Keratinocyte (primary cell): ENCODE measurements around the gene UBR3. TPM values are rescaled to one million over a fixed set of nuclear protein-coding genes. Genes with fewer than 3 reads are reported as not detected.
A peak's percentile ranks its signal among the peaks of the same experiment; 100 is the strongest.

Experiments used
- DNase-seq: peaks from one replicate; pipeline ENCODE4 v3.0.0-alpha.2; 2011; ENCODE audit warnings: low read depth, missing footprints, low spot score
- FAIRE-seq: peaks from 2 replicates; lab custom pipeline; 2011; peaks lifted over from hg19 to GRCh38; lab: Jason Lieb, UNC
- H2AFZ ChIP-seq: 2 replicates; pipeline ENCODE4 v1.6.0; 2012; ENCODE audit warnings: low read length, control low read depth, inconsistent platforms; ENCODE audit not compliant: control insufficient read depth
- H3K27ac ChIP-seq: 2 replicates; pipeline ENCODE4 v1.5.1; 2011; ENCODE audit warnings: low read length; ENCODE audit not compliant: control insufficient read depth, insufficient read depth
- H3K27me3 ChIP-seq: 3 replicates; pipeline ENCODE4 v1.6.0; 2011; ENCODE audit warnings: low read length; ENCODE audit not compliant: control insufficient read depth, insufficient read depth; ENCODE audit errors: extremely low read depth
- H3K36me3 ChIP-seq, 2 experiments: 2 replicates in 1 of 2; 3 replicates in 1 of 2; pipeline ENCODE4 v1.5.1; 2011; ENCODE audit warnings: low read length in 2 of 2, mild to moderate bottlenecking in 1 of 2; ENCODE audit not compliant: control insufficient read depth in 2 of 2, insufficient read depth in 2 of 2; ENCODE audit errors: extremely low read depth in 1 of 2
- H3K4me1 ChIP-seq: 3 replicates; pipeline ENCODE4 v1.5.1; 2011; ENCODE audit warnings: low read length; ENCODE audit not compliant: control insufficient read depth, insufficient read depth; ENCODE audit errors: extremely low read depth
- H3K4me2 ChIP-seq: 3 replicates; pipeline ENCODE4 v1.6.0; 2011; ENCODE audit warnings: low read depth, low read length; ENCODE audit not compliant: control insufficient read depth, insufficient read depth; ENCODE audit errors: extremely low read depth
- H3K4me3 ChIP-seq, 3 experiments: fragments of 200-600 bp in 1 of 3; sonication (generic) in 1 of 3; 2 replicates in 2 of 3; 3 replicates in 1 of 3; pipeline ENCODE4 v1.5.1; 2011 to 2016; ENCODE audit warnings: low read length in 3 of 3, mild to moderate bottlenecking in 3 of 3, control low read depth in 2 of 3, inconsistent platforms in 1 of 3, low read depth in 1 of 3, mixed read lengths in 1 of 3, mixed run types in 1 of 3, moderate library complexity in 1 of 3; ENCODE audit not compliant: control insufficient read depth in 2 of 3, insufficient read depth in 2 of 3; ENCODE audit errors: extremely low read depth in 1 of 3
- H3K79me2 ChIP-seq: 2 replicates; pipeline ENCODE4 v1.6.0; 2012; ENCODE audit warnings: low read length; ENCODE audit not compliant: control insufficient read depth, insufficient read depth
- H3K9ac ChIP-seq: 3 replicates; pipeline ENCODE4 v1.6.0; 2011; ENCODE audit warnings: low read length; ENCODE audit not compliant: control insufficient read depth, insufficient read depth; ENCODE audit errors: extremely low read depth
- H3K9me1 ChIP-seq: 3 replicates; pipeline ENCODE4 v1.6.0; 2011; ENCODE audit warnings: low read length; ENCODE audit not compliant: control insufficient read depth, insufficient read depth; ENCODE audit errors: extremely low read depth
- H3K9me3 ChIP-seq: 2 replicates; pipeline ENCODE4 v1.5.1; 2012; ENCODE audit warnings: low read depth, low read length; ENCODE audit not compliant: control insufficient read depth
- H4K20me1 ChIP-seq: 3 replicates; pipeline ENCODE4 v1.6.0; 2011; ENCODE audit warnings: low read length; ENCODE audit not compliant: control insufficient read depth, insufficient read depth; ENCODE audit errors: extremely low read depth
- CTCF ChIP-seq, 3 experiments: IDR thresholded peaks in 1 of 3; conservative IDR thresholded peaks in 1 of 3; optimal IDR thresholded peaks in 1 of 3; 2 replicates in 2 of 3; 3 replicates in 1 of 3; pipeline versions ENCODE3 to v1.5.1; 2011; ENCODE audit warnings: low read length in 3 of 3, mild to moderate bottlenecking in 3 of 3, moderate library complexity in 2 of 3, control low read depth in 1 of 3, inconsistent platforms in 1 of 3; ENCODE audit not compliant: insufficient read depth in 2 of 3; ENCODE audit errors: extremely low read depth in 1 of 3
- EZH2 ChIP-seq: IDR thresholded peaks from one replicate; pipeline ENCODE4 v1.6.1; 2012; ENCODE audit warnings: inconsistent platforms, mild to moderate bottlenecking, low read length, moderate library complexity
- dilution Hi-C: fragments of 300-500 bp; cut with MboI; formaldehyde crosslinking; loops from one replicate; pipeline ENCODE4 v1.7.0; 2020; ENCODE audit warnings: low sequenced_read_pairs; ENCODE audit not compliant: extremely low pct_ligation_motif_present
- polyA plus RNA-seq, 5 experiments: library from polyadenylated mRNA; depleted of rRNA in 3 of 5; stranded (reverse) in 3 of 5; stranded (forward) in 1 of 5; unstranded in 1 of 5; fragments of >200 nt; gene quantifications; 1 replicate in 1 of 5; 2 replicates in 3 of 5; 3 replicates in 1 of 5; pipeline versions ENCODE4 v1.2.1 to v1.2.3, GENCODE V29; 2011 to 2012; ENCODE audit warnings: missing spikeins in 2 of 5, low read depth in 1 of 5, low replicate concordance in 1 of 5

UBR3 gene
- polyA plus RNA-seq, 1 donor (not counting 4 experiments of a cell fraction or from before 2014, with no cell fraction given) = 14.7 TPM

- DNase-seq (peak; percentile 73), FAIRE-seq (peak; percentile 63)
- Histone ChIP-seq H2AFZ (peak within 1 kb of the TSS; percentile 93), H3K27ac (peak within 1 kb of the TSS; percentile 87), H3K4me3 (peak within 1 kb of the TSS; percentile 74 to 99 (median 97)), H3K4me1 (peaks cover 3% of the 10 kb centered on the region), H3K27me3 (no peaks in the 10 kb centered on the region), H3K9me3 (peaks cover 2% of the 10 kb centered on the region), H3K79me2 (peaks cover 43% of the 10 kb centered on the region), H3K36me3 (peaks cover 4 to 5% of the 10 kb centered on the region in 2 experiments), H3K9ac (peak within 1 kb of the TSS; percentile 93), H3K9me1 (no peaks in the 10 kb centered on the region), H3K4me2 (peak within 1 kb of the TSS; percentile 94), H4K20me1 (no peaks in the 10 kb centered on the region)
- dilution Hi-C loops = no loop called here
- TF ChIP-seq CTCF (optimal IDR thresholded peaks at IDR 0.05 in 1 of 3, IDR thresholded peaks at IDR 0.05 in 1 of 3, conservative IDR thresholded peaks at IDR 0.05 in 1 of 3; ENCODE audit: extremely low read depth in 1 of 3, insufficient read depth in 2 of 3, low read length in 3 of 3) (no peak), EZH2 (no peak)
Observed at GRCh38 chr2:169798718-169799592, 28.3 kb upstream of the UBR3 start, which contains the start of gene SSB. TSS of gene SSB (plus strand) at chr2:169798871. CDS start at chr2:169800961, 2,090 bp downstream.

- H3K4me2 ChIP-seq = no peak overlapping the region
- no peak for TF ChIP-seq EZH2
- no peak for TF ChIP-seq CTCF (optimal IDR thresholded peaks at IDR 0.05 in 1 of 3, IDR thresholded peaks at IDR 0.05 in 1 of 3, conservative IDR thresholded peaks at IDR 0.05 in 1 of 3; ENCODE audit: extremely low read depth in 1 of 3, insufficient read depth in 2 of 3, low read length in 3 of 3)
- H2AFZ ChIP-seq = no peak overlapping the region
- peaks cover 3% of the 10 kb centered on the region for H3K4me1 ChIP-seq
- peaks cover 5 to 17% of the 10 kb centered on the region in 2 experiments for H3K36me3 ChIP-seq
- peaks cover 46% of the 10 kb centered on the region for H3K79me2 ChIP-seq
- no peaks in the 10 kb centered on the region for H3K9me1 ChIP-seq
- H3K27ac ChIP-seq = no peak overlapping the region
- H3K9ac ChIP-seq = no peak overlapping the region
- FAIRE-seq (no peak), DNase-seq (no peak)
- H3K4me3 ChIP-seq = no peak overlapping the region
- H3K27me3 ChIP-seq = no peaks in the 10 kb centered on the region
- dilution Hi-C loops = no loop called here
- no peaks in the 10 kb centered on the region for H4K20me1 ChIP-seq
- no peaks in the 10 kb centered on the region for H3K9me3 ChIP-seq
Observed at GRCh38 chr2:169803480-169803879, 23.8 kb upstream of the UBR3 start.
